IPS-18c (cell line): Measurements from ENCODE around the gene MEPE.
"Not testable (repeated sequence)": the region's sequence is repeated elsewhere in the genome, so short reads cannot be mapped to it uniquely, and the experiment has no call there.

Source experiments
- H3K4me3 ChIP-seq: 2 replicates; pipeline ENCODE4 v1.7.0; 2013; ENCODE audit warnings: low read depth, mild to moderate bottlenecking, low read length, moderate library complexity; ENCODE audit not compliant: insufficient read depth
- H3K9me3 ChIP-seq: one replicate; pipeline ENCODE4 v1.6.1; 2013; ENCODE audit warnings: mild to moderate bottlenecking, low read length, moderate library complexity; ENCODE audit not compliant: control insufficient read depth, insufficient read depth

MEPE gene

DNA sequence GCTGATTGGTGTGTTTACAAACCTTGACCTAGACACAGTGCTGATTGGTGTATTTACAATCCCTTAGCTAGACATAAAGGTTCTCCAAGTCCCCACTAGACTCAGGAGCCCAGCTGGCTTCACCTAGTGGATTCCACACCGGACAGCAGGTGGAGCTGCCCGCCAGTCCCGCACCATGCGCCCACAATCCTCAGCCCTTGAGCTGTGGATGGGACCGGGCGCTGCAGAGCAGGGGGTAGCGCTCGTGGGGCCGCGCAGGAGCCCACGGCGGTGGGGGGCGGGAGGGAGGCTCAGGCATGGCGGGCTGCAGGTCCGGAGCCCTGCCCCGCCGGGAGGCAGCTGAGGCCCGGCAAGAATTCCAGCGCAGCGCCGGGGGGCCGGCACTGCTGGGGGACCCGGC, 30.7 kb downstream of the MEPE start:
- Histone ChIP-seq H3K9me3 (peaks cover 2% of the 10 kb centered on the region), H3K4me3 (no peak overlapping the region)

DNA sequence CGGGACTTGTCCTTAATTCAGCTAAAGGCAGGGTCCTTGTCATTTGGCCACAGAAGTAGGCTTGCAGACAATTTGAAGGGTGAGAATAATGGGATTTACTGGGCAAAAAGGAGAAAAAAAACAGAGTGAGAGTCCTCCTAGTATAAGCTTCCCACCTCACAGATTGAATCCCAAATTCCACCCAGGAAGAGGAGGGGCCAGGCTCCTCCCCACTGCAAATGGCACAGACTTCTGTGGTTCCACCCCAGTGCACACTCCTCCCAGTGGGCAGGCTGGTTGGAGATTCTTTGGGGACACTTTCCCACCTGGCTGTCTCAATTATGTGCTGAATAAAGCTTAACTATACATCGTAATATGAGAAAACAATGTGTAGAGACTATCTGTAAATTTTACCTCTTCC, 31.6 kb downstream of the MEPE start:
- Histone ChIP-seq H3K4me3 (no peak overlapping the region), H3K9me3 (peaks cover 2% of the 10 kb centered on the region)

- Histone ChIP-seq H3K9me3 (peaks cover 2% of the 10 kb centered on the region), H3K4me3 (no peak overlapping the region)
Measured at GRCh38 chr4:87865288-87865687, 32.5 kb downstream of the MEPE start.

DNA sequence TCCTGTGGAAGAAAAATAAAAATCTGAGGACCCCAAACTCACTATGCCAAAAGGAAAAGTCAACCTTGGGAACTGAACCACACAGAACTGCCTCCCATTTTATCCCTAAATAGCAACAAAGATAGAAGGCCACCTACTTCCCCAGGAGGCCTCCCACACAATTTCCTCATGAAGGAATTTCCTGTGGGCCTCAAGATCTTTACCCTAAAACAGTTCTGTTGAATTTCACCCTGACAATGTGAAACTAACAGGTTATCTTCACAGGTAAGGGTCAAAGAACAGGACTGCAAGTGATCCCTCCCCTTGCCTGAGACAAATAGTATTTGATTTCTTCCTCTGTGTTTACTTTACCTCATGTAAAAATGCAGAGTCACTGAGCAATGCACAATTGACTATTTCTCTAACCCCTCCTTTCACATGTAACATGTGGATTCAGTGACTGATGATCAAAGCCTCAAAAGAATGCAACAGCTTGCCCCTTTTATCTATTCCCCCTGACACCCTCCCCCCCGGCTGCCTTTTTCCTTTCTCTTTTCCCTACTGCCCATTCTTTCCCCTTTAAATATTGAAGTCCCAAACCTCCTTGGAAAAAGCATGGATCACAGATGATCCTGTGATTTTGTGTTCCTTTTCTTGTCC, 33.3 kb downstream of the MEPE start:
- H3K4me3 ChIP-seq, result no peak overlapping the region
- peaks cover 2% of the 10 kb centered on the region for H3K9me3 ChIP-seq

DNA sequence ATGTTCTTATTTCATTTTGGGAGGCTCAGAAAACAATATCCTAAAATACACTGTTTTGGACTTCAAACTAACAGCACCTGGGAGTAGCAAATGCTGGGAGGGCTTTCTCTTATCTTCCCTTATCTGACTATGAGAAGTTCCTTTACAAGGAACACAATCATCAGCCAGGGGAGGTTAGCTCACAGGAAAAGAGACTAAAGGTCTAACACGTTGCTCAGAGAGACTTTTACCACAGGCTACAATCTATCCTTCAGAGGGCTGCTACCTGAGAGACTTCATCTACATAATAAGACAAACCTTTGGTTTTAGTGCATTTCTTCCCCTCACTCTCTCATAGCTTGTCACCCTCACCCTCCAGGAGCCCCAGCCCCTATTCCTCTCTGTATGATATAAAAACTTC, 35.8 kb downstream of the MEPE start:
- Histone ChIP-seq H3K4me3 (no peak overlapping the region), H3K9me3 (peaks cover 2% of the 10 kb centered on the region)

- Histone ChIP-seq H3K4me3 (no peak overlapping the region), H3K9me3 (no peaks in the 10 kb centered on the region)
Measured at GRCh38 chr4:87872028-87872427, 39.3 kb downstream of the MEPE start.

- Histone ChIP-seq H3K9me3 (no peaks in the 10 kb centered on the region), H3K4me3 (no peak overlapping the region)
Measured at GRCh38 chr4:87875191-87875590, 42.4 kb downstream of the MEPE start.

DNA sequence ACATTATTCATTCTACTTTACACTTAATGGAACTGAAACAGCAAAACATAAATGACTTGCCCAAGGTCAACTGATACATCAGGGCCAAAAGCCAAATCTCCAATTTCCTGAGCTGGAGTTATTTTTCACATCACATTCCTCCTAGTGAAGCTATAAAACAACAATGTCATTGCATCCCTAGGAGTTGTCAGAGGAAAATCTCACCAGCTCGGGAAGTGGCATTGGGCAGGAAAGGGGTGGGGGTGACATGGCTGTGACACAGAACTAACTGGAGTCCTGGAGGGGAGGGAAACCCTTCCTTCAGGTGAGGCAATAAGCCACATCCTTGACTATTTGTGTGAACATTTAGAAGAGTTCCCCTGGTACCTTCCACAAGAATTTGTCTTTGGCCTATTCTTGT, 47.3 kb downstream of the MEPE start:
- Histone ChIP-seq H3K9me3 (no peaks in the 10 kb centered on the region), H3K4me3 (no peak overlapping the region)

DNA sequence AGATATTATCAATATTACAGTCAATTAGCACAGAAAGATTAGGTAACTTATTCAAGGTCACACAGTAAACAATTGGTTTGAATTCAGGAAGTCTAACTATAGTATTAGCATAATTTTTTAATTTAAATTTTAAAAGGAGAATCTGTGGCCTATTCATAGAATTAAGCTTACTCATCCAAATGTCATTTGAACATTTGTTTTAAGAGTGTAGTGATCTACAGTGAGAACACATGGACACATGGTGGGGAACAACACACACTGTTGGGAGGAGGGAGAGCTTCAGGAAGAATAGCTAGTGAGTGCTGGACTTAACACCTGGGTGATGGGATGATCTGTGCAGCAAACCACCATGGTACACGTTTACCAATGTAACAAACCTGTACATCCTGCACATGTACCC, 48.3 kb downstream of the MEPE start:
- Histone ChIP-seq H3K4me3 (no peak overlapping the region), H3K9me3 (no peaks in the 10 kb centered on the region)

DNA sequence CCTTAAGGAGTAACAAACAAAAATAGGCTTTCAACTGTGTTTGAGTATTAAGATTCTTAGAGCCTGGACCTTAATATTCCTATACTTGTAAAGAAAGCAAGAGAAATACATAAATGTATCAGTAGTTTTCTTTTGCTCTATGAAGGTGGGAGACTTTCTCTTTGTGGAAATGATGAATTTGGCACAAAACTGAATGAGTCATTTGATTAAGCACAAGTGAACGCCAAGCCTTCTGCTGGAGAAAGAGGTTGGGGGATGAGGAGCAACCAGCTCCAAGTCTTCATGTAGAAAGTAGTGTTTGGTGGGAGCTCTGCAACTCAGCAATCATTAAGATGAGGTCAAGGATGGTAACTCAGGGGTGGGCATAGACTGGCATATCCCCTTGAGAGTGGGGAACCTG, 49.6 kb downstream of the MEPE start:
- Histone ChIP-seq H3K9me3 (no peaks in the 10 kb centered on the region), H3K4me3 (no peak overlapping the region)

GRCh38 chr4:87882861-87883260, 50.1 kb downstream of the MEPE start:
- H3K9me3 ChIP-seq, result no peaks in the 10 kb centered on the region
- H3K4me3 ChIP-seq, result no peak overlapping the region

DNA sequence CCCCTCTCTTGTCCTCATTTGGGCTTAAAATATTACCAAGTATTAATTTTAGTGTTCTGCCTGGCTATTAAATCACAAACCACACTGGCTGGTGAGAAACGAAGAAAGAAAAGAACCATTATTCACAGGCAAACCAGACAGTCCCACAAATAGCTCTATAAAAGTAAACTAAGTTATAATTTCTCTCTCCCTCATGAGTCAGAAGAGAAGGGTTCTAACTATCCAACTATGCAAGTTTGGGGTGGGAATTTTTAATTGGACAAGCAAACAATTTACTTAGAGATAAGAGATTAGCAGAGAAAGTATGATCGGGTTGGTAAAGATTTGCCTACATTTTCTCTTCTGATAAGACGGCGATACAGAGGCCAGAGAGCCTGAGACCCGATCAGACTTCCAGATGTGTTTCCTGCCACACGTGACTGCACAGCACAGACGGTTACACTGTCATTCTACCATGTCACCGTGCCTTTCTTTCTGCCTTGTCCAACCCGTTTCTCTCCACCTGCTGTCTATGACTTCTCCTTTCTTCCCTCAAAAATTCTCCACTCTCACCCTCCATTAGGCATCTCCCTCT, 52.3 kb downstream of the MEPE start:
- Histone ChIP-seq H3K9me3 (peaks cover 2% of the 10 kb centered on the region), H3K4me3 (no peak overlapping the region)

- no peak overlapping the region for H3K4me3 ChIP-seq
Measured at GRCh38 chr4:87886083-87886482, 53.3 kb downstream of the MEPE start.

DNA sequence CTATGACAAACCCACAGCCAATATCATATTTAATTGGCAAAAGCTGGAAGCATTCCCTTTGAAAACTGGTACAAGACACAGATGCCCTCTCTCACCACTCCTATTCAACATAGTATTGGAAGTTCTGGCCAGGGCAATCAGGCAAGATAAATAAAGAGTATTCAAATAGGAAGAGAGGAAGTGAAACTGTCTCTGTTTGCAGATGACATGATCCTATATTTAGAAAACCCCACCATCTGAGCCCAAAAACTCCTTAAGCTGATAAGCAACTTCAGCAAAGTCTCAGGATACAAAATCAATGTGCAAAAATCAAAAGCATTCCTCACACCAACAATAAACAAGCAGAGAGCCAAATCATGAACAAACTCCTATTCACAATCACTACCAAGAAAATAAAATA, 58.0 kb downstream of the MEPE start:
- H3K9me3 ChIP-seq, H3K4me3 ChIP-seq: not testable (repeated sequence)

More at GRCh38 chr4:87886083-87886482, 53.3 kb downstream of the MEPE start:
- H3K9me3 ChIP-seq, result peaks cover 2% of the 10 kb centered on the region

DNA sequence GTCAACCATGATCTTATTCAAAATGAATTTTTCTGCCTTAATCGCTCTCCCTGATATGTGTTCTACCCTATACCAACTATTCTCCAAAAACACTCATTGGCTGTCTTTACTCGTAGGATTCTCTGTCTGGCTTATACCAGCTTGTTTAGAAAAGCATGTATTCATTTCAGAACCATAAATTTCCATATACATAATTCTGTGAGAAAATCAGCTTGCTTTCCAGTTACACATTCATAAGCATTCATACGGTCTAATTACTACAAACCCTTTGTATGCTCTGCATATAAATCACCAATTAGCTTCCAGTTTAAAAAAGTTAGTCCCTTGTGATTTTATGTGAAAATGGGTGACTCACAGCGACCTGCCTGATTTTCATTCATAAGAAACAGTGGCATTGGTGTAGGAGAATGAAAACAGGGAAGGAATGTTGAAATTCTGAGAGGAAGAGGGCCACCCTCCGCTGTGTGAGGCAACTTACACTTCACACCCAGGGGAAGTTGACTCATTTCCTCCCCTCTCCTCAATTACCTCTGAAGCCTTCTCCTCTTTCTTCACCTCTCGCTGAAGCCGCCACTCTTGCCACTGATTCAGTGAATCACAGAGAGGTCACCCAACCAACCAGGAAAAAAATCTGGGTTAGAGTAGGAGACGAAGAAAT, 63.3 kb downstream of the MEPE start:
- Histone ChIP-seq H3K4me3 (no peak overlapping the region), H3K9me3 (peaks cover 3% of the 10 kb centered on the region)
